ENCODE results near the gene IL1RAPL1. TPM values are rescaled to one million over a fixed set of nuclear protein-coding genes. Genes with fewer than 3 reads are reported as not detected.

IL1RAPL1 gene
- total and polyA plus RNA-seq, 9 of the 15 experiments (the other 6 are each of a cell fraction or from before 2014, with no cell fraction given): 0.04 to 0.07 (median 0.04) TPM; not detected in 6

GRCh38 chrX:29634516-29634915, 1047.3 kb downstream of the IL1RAPL1 start:
- H3K27ac ChIP-seq (ENCODE audit: extremely low read depth, low read depth, low read length): no peak overlapping the region
- no peaks in the 10 kb centered on the region for H4K20me1 ChIP-seq (replicated peaks; ENCODE audit: control insufficient read depth, insufficient read depth, low read length)
- no peaks in the 10 kb centered on the region for H3K36me3 ChIP-seq (ENCODE audit: control insufficient read depth, insufficient read depth, low read length)
- no peak overlapping the region for H2AFZ ChIP-seq (ENCODE audit: low read depth, low read length)
- H3K9me3 ChIP-seq (replicated peaks; ENCODE audit: control insufficient read depth, insufficient read depth, low read depth, low read length): no peaks in the 10 kb centered on the region
- ATAC-seq (no peak), FAIRE-seq (no peak), DNase-seq (ENCODE audit: extremely low read depth in 1 of 4, low spot score in 3 of 4) (no peak)
- H3K27me3 ChIP-seq (ENCODE audit: control insufficient read depth in 2 of 2, insufficient read depth in 2 of 2, low read length in 2 of 2): no peaks in the 10 kb centered on the region
- H3K4me2 ChIP-seq (ENCODE audit: insufficient read depth, low read length): no peak overlapping the region
- intact Hi-C loops (cut with micrococcal nuclease) (no loop called here), in situ Hi-C loops (cut with MboI) (no loop called here)
- ChIA-PET CTCF (ENCODE audit: low intra/inter-chr PET ratio) (no interaction called here), POLR2A (no interaction called here)
- H3K4me1 ChIP-seq (replicated peaks in 1 of 2; ENCODE audit: control insufficient read depth in 2 of 2, insufficient read depth in 2 of 2, low read length in 2 of 2): no peaks in the 10 kb centered on the region
- H3K4me3 ChIP-seq: no peak overlapping the region
- no peaks in the 10 kb centered on the region for H3K9me1 ChIP-seq (ENCODE audit: control insufficient read depth, insufficient read depth, low read length)
- H3K79me2 ChIP-seq (ENCODE audit: control insufficient read depth, insufficient read depth, low read length): no peaks in the 10 kb centered on the region
- WGBS (ENCODE audit: insufficient coverage, low coverage, missing lambda C conversion rate): 0% methylated on average over 2 of the region's 2 CpGs
- H3K9ac ChIP-seq (ENCODE audit: insufficient read depth in 1 of 2, low read depth in 2 of 2, low read length in 2 of 2): no peak overlapping the region
- no peak for TF ChIP-seq ZNF384 (IDR thresholded peaks at IDR 0.05; ENCODE audit: low read depth, low read length)
- TF ChIP-seq BRCA1 (IDR thresholded peaks at IDR 0.05): no peak
- no peak for TF ChIP-seq BRCA1 (CRISPR knock-in tag; IDR thresholded peaks at IDR 0.05)
- no peak for TF ChIP-seq ETV1 (tag; conservative IDR thresholded peaks at IDR 0.05; ENCODE audit: low read depth)
- TF ChIP-seq ZBED1 (IDR thresholded peaks at IDR 0.05): no peak
- TF ChIP-seq, protein P1, sequence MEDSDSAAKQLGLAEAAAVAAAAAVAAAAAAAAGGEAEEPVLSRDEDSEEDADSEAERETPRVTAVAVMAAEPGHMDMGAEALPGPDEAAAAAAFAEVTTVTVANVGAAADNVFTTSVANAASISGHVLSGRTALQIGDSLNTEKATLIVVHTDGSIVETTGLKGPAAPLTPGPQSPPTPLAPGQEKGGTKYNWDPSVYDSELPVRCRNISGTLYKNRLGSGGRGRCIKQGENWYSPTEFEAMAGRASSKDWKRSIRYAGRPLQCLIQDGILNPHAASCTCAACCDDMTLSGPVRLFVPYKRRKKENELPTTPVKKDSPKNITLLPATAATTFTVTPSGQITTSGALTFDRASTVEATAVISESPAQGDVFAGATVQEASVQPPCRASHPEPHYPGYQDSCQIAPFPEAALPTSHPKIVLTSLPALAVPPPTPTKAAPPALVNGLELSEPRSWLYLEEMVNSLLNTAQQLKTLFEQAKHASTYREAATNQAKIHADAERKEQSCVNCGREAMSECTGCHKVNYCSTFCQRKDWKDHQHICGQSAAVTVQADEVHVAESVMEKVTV (CRISPR knock-in tag; IDR thresholded peaks at IDR 0.05): no peak
- no peak for TF ChIP-seq CHD1 (IDR thresholded peaks at IDR 0.05; ENCODE audit: low read length)
- TF ChIP-seq STAG1 (CRISPR knock-in tag; IDR thresholded peaks at IDR 0.05; ENCODE audit: borderline replicate concordance): no peak
- no peak for TF ChIP-seq SMARCB1 (IDR thresholded peaks at IDR 0.05; ENCODE audit: insufficient read length, low read depth)
- TF ChIP-seq, protein P2, sequence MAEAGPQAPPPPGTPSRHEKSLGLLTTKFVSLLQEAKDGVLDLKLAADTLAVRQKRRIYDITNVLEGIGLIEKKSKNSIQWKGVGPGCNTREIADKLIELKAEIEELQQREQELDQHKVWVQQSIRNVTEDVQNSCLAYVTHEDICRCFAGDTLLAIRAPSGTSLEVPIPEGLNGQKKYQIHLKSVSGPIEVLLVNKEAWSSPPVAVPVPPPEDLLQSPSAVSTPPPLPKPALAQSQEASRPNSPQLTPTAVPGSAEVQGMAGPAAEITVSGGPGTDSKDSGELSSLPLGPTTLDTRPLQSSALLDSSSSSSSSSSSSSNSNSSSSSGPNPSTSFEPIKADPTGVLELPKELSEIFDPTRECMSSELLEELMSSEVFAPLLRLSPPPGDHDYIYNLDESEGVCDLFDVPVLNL (CRISPR knock-in tag; IDR thresholded peaks at IDR 0.05; ENCODE audit: low read depth): no peak
- no peak for TF ChIP-seq MTF1 (CRISPR knock-in tag; IDR thresholded peaks at IDR 0.05; ENCODE audit: borderline replicate concordance)
- no peak for TF ChIP-seq ZNF77 (CRISPR knock-in tag; IDR thresholded peaks at IDR 0.05)
- no peak for TF ChIP-seq CGGBP1 (CRISPR knock-in tag; IDR thresholded peaks at IDR 0.05)
- BruUV-seq (replicated peaks): no TSS peak

Measured in K562 (cell line).